NCI-H2227 treated with DMSO at 0.1 percent for 48 hours (cell line): ENCODE results near the gene CYB5R2.

Source experiments
- DNase-seq: peaks from one replicate; lab custom pipeline; 2025; lab: John Stamatoyannopoulos, UW

CYB5R2 gene

GRCh38 chr11:7638710-7639642 lies 34.3 kb downstream of the CYB5R2 start:
- DNase-seq = no peak

GRCh38 chr11:7637447-7638157 lies 35.7 kb downstream of the CYB5R2 start:
- DNase-seq = no peak

- no peak for DNase-seq
These were observed 37.0 kb downstream of the CYB5R2 start for GRCh38 chr11:7636350-7636749.

GRCh38 chr11:7635708-7636107 lies 37.6 kb downstream of the CYB5R2 start:
- no peak for DNase-seq

- no peak for DNase-seq
These were observed 38.2 kb downstream of the CYB5R2 start for GRCh38 chr11:7635137-7635536.

- DNase-seq = no peak
These were observed 41.1 kb downstream of the CYB5R2 start for GRCh38 chr11:7632211-7632610.

GRCh38 chr11:7630002-7630401 lies 43.3 kb downstream of the CYB5R2 start:
- DNase-seq = no peak

GRCh38 chr11:7628660-7629059 lies 44.6 kb downstream of the CYB5R2 start:
- no peak for DNase-seq

GRCh38 chr11:7622721-7623120 lies 50.6 kb downstream of the CYB5R2 start:
- no peak for DNase-seq

- no peak for DNase-seq
These were observed 51.7 kb downstream of the CYB5R2 start for GRCh38 chr11:7621554-7621953.

GRCh38 chr11:7621090-7621489 lies 52.2 kb downstream of the CYB5R2 start:
- DNase-seq = no peak

- DNase-seq = no peak
These were observed 54.0 kb downstream of the CYB5R2 start for GRCh38 chr11:7619322-7619721.

- no peak for DNase-seq
These were observed 56.3 kb downstream of the CYB5R2 start for GRCh38 chr11:7617032-7617431.
